T-helper 17 cell (primary cell): Measurements from ENCODE around the gene ACTG2. TPM values are rescaled to one million over a fixed set of nuclear protein-coding genes. Genes with fewer than 3 reads are reported as not detected.
A peak's percentile ranks its signal among the peaks of the same experiment; 100 is the strongest.
"Not testable (repeated sequence)": the region's sequence is repeated elsewhere in the genome, so short reads cannot be mapped to it uniquely, and the experiment has no call there.

Experiments
- ATAC-seq: fragments of 150-1000 bp; cut with Tn5 transposase; 2 replicates; pipeline ENCODE4 v1.10.0; 2021; ENCODE audit warnings: mild to moderate bottlenecking, moderate library complexity
- DNase-seq, 3 donors: peaks; one replicate each; pipeline versions ENCODE4 v3.0.0 to v3.0.0-alpha.2; 2020 to 2021
- H3K9me3 ChIP-seq: one replicate; pipeline ENCODE4 v1.7.0; 2013; ENCODE audit warnings: low read length, mild to moderate bottlenecking; ENCODE audit not compliant: control insufficient read depth, poor library complexity, severe bottlenecking
- H3K27ac Mint-ChIP-seq: one replicate; pipeline ENCODE4 v1.8.0; 2022; ENCODE audit warnings: mild to moderate bottlenecking, moderate library complexity, mixed read lengths
- H3K27me3 Mint-ChIP-seq: one replicate; pipeline ENCODE4 v1.8.0; 2022; ENCODE audit warnings: mixed read lengths
- H3K36me3 Mint-ChIP-seq: one replicate; pipeline ENCODE4 v1.8.0; 2022; ENCODE audit warnings: low read depth, mixed read lengths
- H3K4me1 Mint-ChIP-seq: one replicate; pipeline ENCODE4 v1.8.0; 2022; ENCODE audit warnings: mild to moderate bottlenecking, mixed read lengths
- H3K4me3 Mint-ChIP-seq: one replicate; pipeline ENCODE4 v1.8.0; 2022; ENCODE audit warnings: mild to moderate bottlenecking, moderate library complexity, mixed read lengths
- total RNA-seq, 4 donors: library from RNA in 2 of 4; stranded (reverse) in 2 of 4; gene quantifications; one replicate each; pipeline ENCODE4 v1.2.3 and lab custom pipeline; 2022 to 2026

ACTG2 gene
- total RNA-seq, 2 donors from 2014 or later: not detected

GRCh38 chr2:73938718-73939352, 46.0 kb downstream of the ACTG2 start:
- Mint-ChIP-seq H3K4me3 (no peak overlapping the region), H3K27ac (no peak overlapping the region), H3K27me3 (no peaks in the 10 kb centered on the region), H3K4me1 (peaks cover 51% of the 10 kb centered on the region), H3K36me3 (peaks cover 5% of the 10 kb centered on the region)
- H3K9me3 ChIP-seq: no peaks in the 10 kb centered on the region
- no peak for DNase-seq
- ATAC-seq: peak; percentile 77

- Mint-ChIP-seq H3K27me3 (no peaks in the 10 kb centered on the region), H3K36me3 (peaks cover 5% of the 10 kb centered on the region), H3K4me3 (no peak overlapping the region), H3K4me1 (peaks cover 51% of the 10 kb centered on the region), H3K27ac (no peak overlapping the region)
- H3K9me3 ChIP-seq: no peaks in the 10 kb centered on the region
- DNase-seq: no peak
- ATAC-seq: peak; percentile 64
These were observed 46.6 kb downstream of the ACTG2 start for GRCh38 chr2:73939419-73939818.

DNA sequence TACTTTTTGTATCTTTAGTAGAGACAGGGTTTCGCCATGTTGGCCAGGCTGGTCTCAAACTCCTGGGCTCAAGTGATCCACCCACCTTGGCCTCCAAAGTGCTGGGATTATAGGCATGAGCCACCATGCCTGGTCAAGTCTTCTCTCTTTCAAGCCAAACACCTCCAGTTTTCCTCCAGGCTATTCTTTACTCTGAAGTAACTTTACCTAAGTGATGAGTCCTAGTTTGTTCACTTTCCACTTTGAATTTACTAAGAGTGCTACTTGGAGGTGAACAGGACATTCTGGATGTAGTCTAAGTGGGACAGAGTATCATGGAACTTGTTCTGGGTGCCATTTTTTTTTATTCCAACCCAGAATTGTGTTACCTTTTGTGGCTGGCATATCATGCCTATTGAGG, 47.3 kb downstream of the ACTG2 start:
- H3K36me3 Mint-ChIP-seq, H3K27ac Mint-ChIP-seq, H3K9me3 ChIP-seq, H3K27me3 Mint-ChIP-seq, ATAC-seq, DNase-seq: not testable (repeated sequence)
- Mint-ChIP-seq H3K4me1 (peaks cover 57% of the 10 kb centered on the region), H3K4me3 (peak overlapping the region; percentile 61)

DNA sequence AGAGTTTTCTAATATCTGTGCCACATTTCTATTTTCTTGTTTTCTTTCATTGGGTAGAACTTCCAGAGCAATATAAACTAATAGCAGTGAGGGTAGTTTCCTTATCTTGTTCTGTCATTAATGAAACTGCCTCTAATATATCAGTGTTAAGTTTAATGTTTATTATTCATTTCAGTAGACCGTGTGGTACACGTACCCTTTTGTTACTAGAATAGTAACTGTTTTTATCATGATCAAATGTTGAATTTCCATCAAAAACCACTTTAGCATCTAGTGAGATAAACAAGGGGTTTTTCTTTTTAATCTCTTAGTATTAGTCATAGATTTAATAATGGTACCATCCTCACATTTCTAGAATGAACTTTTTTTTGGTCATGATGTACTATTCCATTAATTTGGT, 49.9 kb downstream of the ACTG2 start:
- H3K9me3 ChIP-seq: no peaks in the 10 kb centered on the region
- DNase-seq (no peak), ATAC-seq (no peak)
- Mint-ChIP-seq H3K36me3 (peaks cover 4% of the 10 kb centered on the region), H3K4me1 (peaks cover 42% of the 10 kb centered on the region), H3K27ac (no peak overlapping the region), H3K27me3 (no peaks in the 10 kb centered on the region), H3K4me3 (no peak overlapping the region)

GRCh38 chr2:73944714-73945113, 51.9 kb downstream of the ACTG2 start:
- Mint-ChIP-seq H3K27me3 (no peaks in the 10 kb centered on the region), H3K36me3 (peaks cover 4% of the 10 kb centered on the region), H3K4me3 (no peak overlapping the region), H3K4me1 (peaks cover 38% of the 10 kb centered on the region), H3K27ac (peak overlapping the region; percentile 43)
- ATAC-seq (no peak), DNase-seq (no peak)
- H3K9me3 ChIP-seq: no peaks in the 10 kb centered on the region

DNA sequence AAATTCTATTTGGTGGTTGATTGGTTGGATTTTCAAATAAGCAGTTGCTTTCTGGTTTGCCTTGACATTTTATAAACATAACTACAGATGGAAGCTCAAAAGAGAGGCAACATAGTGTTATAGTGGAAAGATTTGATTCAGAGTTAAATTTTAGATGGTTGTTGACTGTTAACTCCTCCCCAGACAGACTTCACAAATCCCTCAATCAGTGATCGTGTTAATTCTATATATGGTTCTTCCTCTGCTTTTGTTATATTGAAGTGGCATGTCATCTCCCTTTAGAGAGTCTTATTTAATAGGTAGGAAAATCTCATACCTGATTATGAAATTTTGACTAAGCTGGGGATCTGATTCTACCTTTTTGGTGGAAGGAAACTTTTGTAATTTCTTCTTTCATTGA, 53.4 kb downstream of the ACTG2 start:
- ATAC-seq (no peak), DNase-seq (no peak)
- H3K9me3 ChIP-seq: no peaks in the 10 kb centered on the region
- Mint-ChIP-seq H3K27me3 (no peaks in the 10 kb centered on the region), H3K36me3 (peaks cover 4% of the 10 kb centered on the region), H3K4me1 (peaks cover 28% of the 10 kb centered on the region), H3K27ac (peak overlapping the region; percentile 47), H3K4me3 (no peak overlapping the region)

GRCh38 chr2:73946666-73947065, 53.9 kb downstream of the ACTG2 start:
- H3K4me3 Mint-ChIP-seq: no peak overlapping the region
- ATAC-seq (no peak), DNase-seq (no peak)
- H3K36me3 Mint-ChIP-seq: peaks cover 9% of the 10 kb centered on the region
- H3K9me3 ChIP-seq: no peaks in the 10 kb centered on the region
- H3K4me1 Mint-ChIP-seq: peaks cover 29% of the 10 kb centered on the region
- no peaks in the 10 kb centered on the region for H3K27me3 Mint-ChIP-seq
- H3K27ac Mint-ChIP-seq: peak overlapping the region; percentile 47

- no peak overlapping the region for H3K27ac Mint-ChIP-seq
These were observed 54.7 kb downstream of the ACTG2 start for GRCh38 chr2:73947412-73948018.

GRCh38 chr2:73949802-73950201, 57.0 kb downstream of the ACTG2 start:
- peaks cover 16% of the 10 kb centered on the region for H3K36me3 Mint-ChIP-seq

More at GRCh38 chr2:73947412-73948018, 54.7 kb downstream of the ACTG2 start:
- H3K4me1 Mint-ChIP-seq: peaks cover 32% of the 10 kb centered on the region
- no peaks in the 10 kb centered on the region for H3K9me3 ChIP-seq
- ATAC-seq (no peak), DNase-seq (no peak)
- H3K4me3 Mint-ChIP-seq: no peak overlapping the region
- peaks cover 16% of the 10 kb centered on the region for H3K36me3 Mint-ChIP-seq
- H3K27me3 Mint-ChIP-seq: no peaks in the 10 kb centered on the region

GRCh38 chr2:73952499-73953446, 60.0 kb downstream of the ACTG2 start:
- Mint-ChIP-seq H3K36me3 (peaks cover 22% of the 10 kb centered on the region), H3K4me1 (peaks cover 30% of the 10 kb centered on the region), H3K27ac (peak overlapping the region; percentile 89), H3K4me3 (no peak overlapping the region), H3K27me3 (no peaks in the 10 kb centered on the region)
- ATAC-seq (no peak), DNase-seq (no peak)
- H3K9me3 ChIP-seq: no peaks in the 10 kb centered on the region

More at GRCh38 chr2:73949802-73950201, 57.0 kb downstream of the ACTG2 start:
- no peaks in the 10 kb centered on the region for H3K9me3 ChIP-seq
- Mint-ChIP-seq H3K4me3 (no peak overlapping the region), H3K27me3 (no peaks in the 10 kb centered on the region), H3K27ac (no peak overlapping the region), H3K4me1 (peaks cover 26% of the 10 kb centered on the region)
- DNase-seq (no peak), ATAC-seq (no peak)

GRCh38 chr2:73956218-73956865, 63.5 kb downstream of the ACTG2 start:
- peaks cover 26% of the 10 kb centered on the region for H3K36me3 Mint-ChIP-seq
- H3K27me3 Mint-ChIP-seq: no peaks in the 10 kb centered on the region
- H3K4me1 Mint-ChIP-seq: peaks cover 22% of the 10 kb centered on the region
- peak overlapping the region; percentile 73 for H3K27ac Mint-ChIP-seq
- DNase-seq (no peak), ATAC-seq (no peak)
- H3K4me3 Mint-ChIP-seq: no peak overlapping the region
- no peaks in the 10 kb centered on the region for H3K9me3 ChIP-seq

DNA sequence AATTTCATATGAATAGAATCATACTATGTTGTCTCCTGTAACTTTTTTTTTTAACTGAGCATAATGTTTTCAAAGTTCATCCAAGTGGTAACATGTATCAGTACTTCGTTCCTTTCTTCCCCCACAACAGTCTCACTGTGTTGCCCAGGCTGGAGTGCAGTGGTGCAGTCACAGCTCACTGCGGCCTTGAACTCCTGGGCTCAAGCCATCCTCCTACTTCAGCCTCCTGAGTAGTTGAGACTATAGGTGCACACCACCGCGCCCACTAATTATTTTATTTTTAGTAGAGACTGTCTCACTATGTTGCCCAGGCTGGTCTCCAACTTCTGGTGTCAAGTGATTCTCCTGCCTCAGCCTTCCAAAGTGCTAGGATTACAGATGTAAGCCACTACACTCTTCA, 68.5 kb downstream of the ACTG2 start:
- no peaks in the 10 kb centered on the region for H3K9me3 ChIP-seq
- ATAC-seq: no peak
- Mint-ChIP-seq H3K36me3 (peaks cover 11% of the 10 kb centered on the region), H3K4me3 (no peak overlapping the region), H3K27me3 (no peaks in the 10 kb centered on the region), H3K27ac (no peak overlapping the region), H3K4me1 (peaks cover 17% of the 10 kb centered on the region)
- DNase-seq: no peak
